ENCODE data around the gene NSL1.
"Not testable (repeated sequence)": the region's sequence is repeated elsewhere in the genome, so short reads cannot be mapped to it uniquely, and the experiment has no call there.

The NSL1 gene

GRCh38 chr1:212749821-212750535, 41.6 kb downstream of the NSL1 start:
- DNase-seq (ENCODE audit: low spot score) = peak; percentile 53

- DNase-seq (ENCODE audit: low spot score) = no peak
Observed at GRCh38 chr1:212746546-212746945, 45.0 kb downstream of the NSL1 start.

DNA sequence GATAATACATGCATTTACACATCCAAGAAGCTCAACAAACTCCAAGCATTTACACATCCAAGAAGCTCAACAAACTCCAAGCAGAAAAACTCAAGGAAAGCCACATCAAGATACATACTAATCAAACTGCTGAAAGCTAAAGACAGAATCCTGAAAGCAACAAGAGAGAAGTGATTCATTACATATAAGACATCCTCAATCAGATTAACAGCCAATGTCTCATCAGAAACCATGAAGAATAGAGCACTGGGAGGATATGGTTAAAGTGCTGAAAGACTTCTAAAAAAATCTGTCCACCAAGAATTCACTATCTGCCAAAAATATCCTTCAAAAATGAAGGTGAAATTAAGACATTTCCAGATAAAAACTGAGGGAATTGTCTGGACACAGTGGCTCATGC, 46.3 kb downstream of the NSL1 start:
- no peak for DNase-seq (ENCODE audit: low spot score)

DNA sequence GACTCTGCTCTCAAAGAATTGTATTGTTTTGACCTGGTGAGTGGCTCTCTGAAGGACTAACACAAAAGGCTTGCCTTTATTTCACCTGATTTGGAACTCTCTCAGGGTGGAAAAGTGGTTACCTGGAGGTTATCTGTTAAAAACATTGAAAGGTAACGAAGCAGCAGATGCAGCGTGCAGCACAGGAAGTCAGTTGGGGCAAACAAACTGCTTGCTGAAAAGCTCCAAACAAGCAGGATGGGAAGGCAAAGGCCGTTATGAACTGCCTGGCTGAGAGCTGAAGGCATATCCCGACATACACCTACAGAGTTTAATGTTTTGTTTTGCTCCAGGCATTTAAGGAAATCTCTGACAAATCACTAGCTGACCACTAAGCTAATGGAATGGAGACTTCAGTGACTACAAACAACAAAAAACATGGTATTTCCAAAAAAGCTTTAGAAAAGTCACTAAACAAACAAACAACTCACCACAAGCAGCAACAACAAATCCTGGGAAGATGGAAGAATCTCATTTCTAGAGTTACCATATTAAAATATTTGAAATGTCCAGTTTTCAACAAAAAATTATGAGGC, 47.6 kb downstream of the NSL1 start:
- no peak for DNase-seq (ENCODE audit: low spot score)

GRCh38 chr1:212738330-212738729, 53.2 kb downstream of the NSL1 start:
- no peak for DNase-seq (ENCODE audit: low spot score)

DNA sequence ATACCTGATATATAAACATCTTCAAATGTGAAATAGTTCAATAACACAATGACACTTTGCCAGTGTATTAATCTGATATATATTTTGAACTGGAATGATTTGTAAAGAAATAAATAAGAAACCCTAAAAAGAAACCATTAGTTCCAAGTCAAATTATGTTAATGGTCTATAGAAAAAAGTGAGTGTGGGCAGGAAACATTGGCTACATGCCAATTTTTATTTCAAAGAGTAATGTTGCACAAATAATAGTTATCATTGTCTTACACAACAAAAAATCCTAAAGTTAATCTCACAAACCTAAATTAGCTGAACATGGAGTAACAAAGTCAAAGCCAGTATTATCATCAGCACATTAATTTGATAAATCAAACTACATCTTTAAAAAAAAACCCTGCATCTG, 54.0 kb downstream of the NSL1 start:
- no peak for DNase-seq (ENCODE audit: low spot score)

DNA sequence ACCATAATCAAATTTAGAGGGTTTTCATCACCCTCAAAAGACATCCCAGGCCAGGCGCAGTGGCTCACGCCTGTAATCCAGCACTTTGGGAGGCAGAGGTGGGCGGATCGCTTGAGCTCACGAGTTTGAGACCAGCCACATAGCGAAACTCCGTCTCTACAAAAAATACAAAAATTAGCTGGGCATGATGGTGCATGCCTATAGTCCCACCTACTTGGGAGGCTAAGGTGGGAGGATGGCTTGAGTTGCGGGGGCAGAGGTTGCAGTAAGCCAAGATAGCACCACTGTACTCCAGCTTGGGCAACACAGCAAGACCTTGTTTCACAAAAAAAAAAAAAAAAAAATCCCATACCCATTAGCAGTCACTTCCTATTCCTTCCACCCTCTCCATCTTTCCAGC, 58.5 kb downstream of the NSL1 start:
- DNase-seq (ENCODE audit: low spot score) = no peak

- DNase-seq (ENCODE audit: low spot score) = no peak
Observed at GRCh38 chr1:212731630-212732029, 59.9 kb downstream of the NSL1 start.

DNA sequence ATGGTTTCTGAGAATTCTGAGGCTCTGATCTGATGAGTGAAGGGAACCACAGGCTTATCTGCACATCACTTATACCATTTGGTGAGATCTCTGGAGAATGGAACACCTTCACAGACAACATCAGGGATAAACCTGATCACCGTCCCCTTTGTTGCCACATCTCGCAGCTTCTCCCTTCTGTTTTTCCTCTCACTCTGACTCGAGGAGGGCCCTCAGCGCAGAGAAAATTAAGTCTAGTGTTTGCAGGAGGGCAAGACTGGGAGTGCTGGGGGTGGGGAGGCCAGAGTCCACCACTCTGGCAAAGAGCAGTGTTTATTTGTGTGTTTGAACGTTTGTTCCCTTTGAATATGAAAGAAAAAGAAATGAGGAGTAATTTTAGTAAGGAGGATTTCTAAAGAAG, 63.0 kb downstream of the NSL1 start:
- no peak for DNase-seq (ENCODE audit: low spot score)

- DNase-seq (ENCODE audit: low spot score) = no peak
Observed at GRCh38 chr1:212727386-212728181, 64.0 kb downstream of the NSL1 start.

- DNase-seq (ENCODE audit: low spot score) = not testable (repeated sequence)
Observed at GRCh38 chr1:212724679-212725078, 66.9 kb downstream of the NSL1 start.

DNA sequence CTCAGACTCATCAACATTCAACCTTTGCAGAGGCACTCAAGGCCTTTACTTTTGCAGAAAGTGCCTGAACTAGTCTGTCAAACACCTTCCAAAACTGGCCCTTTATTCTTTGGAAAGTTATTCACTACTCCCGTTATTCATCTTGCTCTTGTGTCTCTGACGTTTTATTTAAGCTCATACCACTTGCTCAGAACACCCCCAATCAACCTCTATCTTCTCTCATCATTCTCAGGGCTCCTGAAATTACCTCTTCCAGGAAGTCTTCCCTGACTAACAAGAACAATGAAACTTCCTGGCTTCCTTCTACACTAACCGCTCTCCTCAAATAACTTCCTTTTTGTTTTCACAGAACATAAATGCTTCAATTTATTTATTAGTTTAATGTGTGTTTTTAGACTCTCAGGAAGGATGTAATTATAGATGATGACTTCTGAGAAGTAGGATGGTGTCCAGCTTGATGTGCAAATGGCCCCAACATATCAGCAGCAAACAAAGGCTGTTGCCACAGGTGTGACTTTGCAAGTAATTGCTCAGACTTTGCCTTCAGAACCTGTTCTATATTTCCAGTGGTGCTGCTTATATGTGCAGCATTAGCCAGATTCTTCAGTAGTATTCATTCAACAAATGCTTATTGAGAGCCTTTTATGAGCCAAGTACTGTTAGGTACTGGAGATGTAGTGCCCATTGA, 69.2 kb downstream of the NSL1 start:
- DNase-seq (ENCODE audit: low spot score) = no peak

GRCh38 chr1:212721388-212722247, 70.0 kb downstream of the NSL1 start:
- no peak for DNase-seq (ENCODE audit: low spot score)

DNA sequence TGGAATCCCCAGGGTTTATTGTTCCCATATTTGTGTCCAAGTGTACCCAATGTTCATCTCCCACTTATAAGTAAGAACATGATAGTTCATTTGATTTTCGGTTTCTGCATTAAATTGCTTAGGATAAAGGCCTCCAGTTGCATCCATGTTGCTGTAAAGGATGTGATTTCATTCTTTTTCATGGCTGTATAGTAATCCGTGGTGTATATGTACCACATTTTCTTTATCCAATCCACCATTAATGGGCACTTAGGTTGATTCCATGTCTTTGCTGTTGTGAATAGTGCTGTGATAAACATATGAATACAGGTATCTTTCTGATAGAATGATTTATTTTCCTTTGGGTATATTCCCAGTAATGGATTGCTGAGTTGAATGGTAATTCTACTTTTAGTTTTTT, 71.9 kb downstream of the NSL1 start:
- no peak for DNase-seq (ENCODE audit: low spot score)

DNA sequence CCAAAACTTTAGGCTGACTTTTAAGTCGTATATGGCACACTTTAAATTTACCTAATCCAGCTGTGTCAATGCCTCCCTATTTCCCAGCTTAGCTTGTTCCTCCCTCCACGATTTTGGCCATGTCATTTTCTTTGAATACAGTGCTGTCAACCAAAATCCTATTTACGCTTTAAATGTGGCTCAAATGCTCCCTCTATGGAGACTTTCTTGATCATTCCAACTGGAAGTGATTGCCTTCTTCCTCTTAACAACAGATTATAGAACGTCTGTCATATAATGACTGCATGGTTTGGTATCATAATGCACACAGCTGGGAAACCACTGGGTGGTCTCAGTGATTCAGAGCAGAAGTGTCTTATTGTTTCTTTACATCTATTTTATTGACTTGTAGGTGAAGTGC, 73.1 kb downstream of the NSL1 start:
- no peak for DNase-seq (ENCODE audit: low spot score)

DNA sequence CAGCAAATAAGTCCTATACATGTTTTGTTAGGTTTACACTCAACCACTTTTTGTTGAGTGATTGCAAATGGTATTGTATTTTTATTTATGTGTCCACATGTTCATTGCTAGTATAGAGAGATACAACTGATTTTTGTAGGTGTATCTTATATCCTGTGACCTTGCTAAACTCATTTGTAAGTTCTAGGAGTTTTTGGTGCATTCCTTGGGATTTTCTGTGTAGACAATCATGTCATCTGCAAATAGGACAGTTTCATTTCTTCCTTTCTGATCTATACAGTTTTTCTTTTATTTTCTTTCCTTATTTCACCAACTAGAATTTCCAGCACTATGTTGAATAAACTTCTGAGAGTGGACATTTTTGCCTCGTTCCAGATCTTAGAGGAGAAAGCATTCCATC, 75.4 kb downstream of the NSL1 start:
- DNase-seq (ENCODE audit: low spot score) = no peak

GRCh38 chr1:212713465-212714136, 78.0 kb downstream of the NSL1 start:
- DNase-seq (ENCODE audit: low spot score) = no peak

GRCh38 chr1:212712451-212713303, 78.9 kb downstream of the NSL1 start:
- DNase-seq (ENCODE audit: low spot score) = no peak

- not testable (repeated sequence) for DNase-seq (ENCODE audit: low spot score)
Observed at GRCh38 chr1:212711974-212712373, 79.6 kb downstream of the NSL1 start.

DNA sequence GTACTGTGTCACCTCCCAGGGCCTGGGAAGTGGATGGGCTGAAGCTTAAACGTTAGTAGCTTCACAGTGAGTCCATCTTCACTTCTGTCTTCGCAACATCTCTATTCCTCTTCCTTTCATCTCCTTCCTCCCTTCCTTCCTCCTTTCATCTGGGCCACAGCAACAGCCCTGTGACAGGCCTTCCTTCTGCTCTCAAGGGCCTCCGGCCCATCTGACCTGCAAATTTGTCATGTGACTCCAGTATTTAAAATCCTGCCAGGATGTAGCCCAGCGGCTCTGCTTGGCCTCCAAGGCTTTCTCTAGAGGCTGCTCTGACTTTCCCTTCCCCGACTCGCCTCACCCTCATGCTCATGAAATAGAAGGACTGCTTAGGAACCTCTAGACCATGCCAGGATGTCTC, 81.0 kb downstream of the NSL1 start:
- no peak for DNase-seq (ENCODE audit: low spot score)
